Measurements from ENCODE around the gene CHCHD6. TPM values are rescaled to one million over a fixed set of nuclear protein-coding genes. Genes with fewer than 3 reads are reported as not detected.

Gene CHCHD6
- total and polyA plus RNA-seq, 12 donors, result 10.6 to 22.5 (median 17.6) TPM

- Histone ChIP-seq H3K27me3 (no peaks in the 10 kb centered on the region), H3K36me3 (replicated peaks in 1 of 2) (no peaks in the 10 kb centered on the region), H3K27ac (no peak overlapping the region), H3K4me1 (replicated peaks in 1 of 2) (peaks cover 0 to 18% of the 10 kb centered on the region in 2 donors), H3K9me3 (replicated peaks in 1 of 3) (no peaks in the 10 kb centered on the region), H3K4me3 (no peak overlapping the region)
- intact Hi-C loops (cut with DNase I), result no loop called here
- 94 to 97% (median 97%) methylated on average over 12 to 15 of the region's 15 CpGs for WGBS, 4 donors
- no peak for DNase-seq
- TF ChIP-seq POLR2A (IDR thresholded peaks at IDR 0.05), result no peak
- TF ChIP-seq, protein P1, sequence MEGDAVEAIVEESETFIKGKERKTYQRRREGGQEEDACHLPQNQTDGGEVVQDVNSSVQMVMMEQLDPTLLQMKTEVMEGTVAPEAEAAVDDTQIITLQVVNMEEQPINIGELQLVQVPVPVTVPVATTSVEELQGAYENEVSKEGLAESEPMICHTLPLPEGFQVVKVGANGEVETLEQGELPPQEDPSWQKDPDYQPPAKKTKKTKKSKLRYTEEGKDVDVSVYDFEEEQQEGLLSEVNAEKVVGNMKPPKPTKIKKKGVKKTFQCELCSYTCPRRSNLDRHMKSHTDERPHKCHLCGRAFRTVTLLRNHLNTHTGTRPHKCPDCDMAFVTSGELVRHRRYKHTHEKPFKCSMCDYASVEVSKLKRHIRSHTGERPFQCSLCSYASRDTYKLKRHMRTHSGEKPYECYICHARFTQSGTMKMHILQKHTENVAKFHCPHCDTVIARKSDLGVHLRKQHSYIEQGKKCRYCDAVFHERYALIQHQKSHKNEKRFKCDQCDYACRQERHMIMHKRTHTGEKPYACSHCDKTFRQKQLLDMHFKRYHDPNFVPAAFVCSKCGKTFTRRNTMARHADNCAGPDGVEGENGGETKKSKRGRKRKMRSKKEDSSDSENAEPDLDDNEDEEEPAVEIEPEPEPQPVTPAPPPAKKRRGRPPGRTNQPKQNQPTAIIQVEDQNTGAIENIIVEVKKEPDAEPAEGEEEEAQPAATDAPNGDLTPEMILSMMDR (IDR thresholded peaks at IDR 0.05), result no peak
These were observed 227.0 kb downstream of the CHCHD6 start for GRCh38 chr3:126930936-126931600.

GRCh38 chr3:126931806-126932187 lies 227.8 kb downstream of the CHCHD6 start:
- no peak for DNase-seq
- Histone ChIP-seq H3K9me3 (replicated peaks in 1 of 3) (no peaks in the 10 kb centered on the region), H3K4me3 (no peak overlapping the region), H3K36me3 (replicated peaks in 1 of 2) (no peaks in the 10 kb centered on the region), H3K4me1 (replicated peaks in 1 of 2) (peaks cover 0 to 10% of the 10 kb centered on the region in 2 donors), H3K27me3 (no peaks in the 10 kb centered on the region), H3K27ac (no peak overlapping the region)
- WGBS, 4 donors, result 83 to 98% (median 93%) methylated on average over 6 to 9 of the region's 9 CpGs
- TF ChIP-seq, protein P1 (IDR thresholded peaks at IDR 0.05), result no peak
- no peak for TF ChIP-seq POLR2A (IDR thresholded peaks at IDR 0.05)
- intact Hi-C loops (cut with DNase I), result no loop called here

GRCh38 chr3:126932188-126932931 lies 228.3 kb downstream of the CHCHD6 start:
- 87 to 100% (median 93%) methylated on average over 2 to 13 of the region's 13 CpGs for WGBS, 4 donors
- DNase-seq, result no peak

DNA sequence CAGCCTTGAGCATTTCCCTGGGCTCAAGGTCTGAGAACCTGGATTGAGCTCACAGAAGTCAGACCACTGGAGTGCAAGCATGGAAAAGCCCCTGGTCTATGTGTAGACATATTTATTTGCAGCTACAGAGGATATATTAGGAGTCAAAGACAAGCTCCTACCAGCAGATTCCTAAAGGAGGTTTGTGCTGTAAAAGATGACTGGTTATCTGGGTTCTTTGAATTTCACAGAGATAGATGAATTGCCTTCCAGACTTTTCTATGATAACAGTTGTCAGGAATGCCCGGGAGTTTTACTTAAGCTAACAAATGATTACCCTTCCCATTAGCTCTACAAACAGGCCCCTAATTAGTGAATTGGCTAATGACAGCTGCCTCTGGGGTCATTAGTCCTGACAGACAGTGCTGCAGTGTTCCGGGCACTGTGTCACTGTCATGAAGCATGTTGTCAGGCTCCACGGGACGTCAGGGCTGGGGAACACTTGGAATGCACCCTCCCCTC lies 230.0 kb downstream of the CHCHD6 start:
- 53 to 73% (median 63%) methylated on average over 4 of the region's 4 CpGs for WGBS, 4 donors
- intact Hi-C loops (cut with DNase I), result no loop called here
- no peaks in the 10 kb centered on the region for H3K27me3 ChIP-seq
- no peak overlapping the region for H3K4me3 ChIP-seq
- no peaks in the 10 kb centered on the region for H3K36me3 ChIP-seq (replicated peaks in 1 of 2)
- no peak for TF ChIP-seq POLR2A (IDR thresholded peaks at IDR 0.05)
- TF ChIP-seq, protein P1 (IDR thresholded peaks at IDR 0.05), result no peak
- no peaks in the 10 kb centered on the region for H3K9me3 ChIP-seq (replicated peaks in 1 of 3)
- no peak overlapping the region for H3K27ac ChIP-seq
- H3K4me1 ChIP-seq (replicated peaks in 1 of 2), result peaks cover 0 to 9% of the 10 kb centered on the region in 2 donors
- no peak for DNase-seq

More at GRCh38 chr3:126932188-126932931, 228.3 kb downstream of the CHCHD6 start:
- TF ChIP-seq, protein P1 (IDR thresholded peaks at IDR 0.05), result no peak
- Histone ChIP-seq H3K4me3 (no peak overlapping the region), H3K4me1 (replicated peaks in 1 of 2) (peaks cover 0 to 5% of the 10 kb centered on the region in 2 donors), H3K36me3 (replicated peaks in 1 of 2) (no peaks in the 10 kb centered on the region), H3K9me3 (replicated peaks in 1 of 3) (no peaks in the 10 kb centered on the region), H3K27me3 (no peaks in the 10 kb centered on the region), H3K27ac (no peak overlapping the region)
- intact Hi-C loops (cut with DNase I), result no loop called here

Data from adrenal gland (tissue), 12 donors.